ENCODE measurements around the gene CCDC148.

Gene CCDC148

DNA sequence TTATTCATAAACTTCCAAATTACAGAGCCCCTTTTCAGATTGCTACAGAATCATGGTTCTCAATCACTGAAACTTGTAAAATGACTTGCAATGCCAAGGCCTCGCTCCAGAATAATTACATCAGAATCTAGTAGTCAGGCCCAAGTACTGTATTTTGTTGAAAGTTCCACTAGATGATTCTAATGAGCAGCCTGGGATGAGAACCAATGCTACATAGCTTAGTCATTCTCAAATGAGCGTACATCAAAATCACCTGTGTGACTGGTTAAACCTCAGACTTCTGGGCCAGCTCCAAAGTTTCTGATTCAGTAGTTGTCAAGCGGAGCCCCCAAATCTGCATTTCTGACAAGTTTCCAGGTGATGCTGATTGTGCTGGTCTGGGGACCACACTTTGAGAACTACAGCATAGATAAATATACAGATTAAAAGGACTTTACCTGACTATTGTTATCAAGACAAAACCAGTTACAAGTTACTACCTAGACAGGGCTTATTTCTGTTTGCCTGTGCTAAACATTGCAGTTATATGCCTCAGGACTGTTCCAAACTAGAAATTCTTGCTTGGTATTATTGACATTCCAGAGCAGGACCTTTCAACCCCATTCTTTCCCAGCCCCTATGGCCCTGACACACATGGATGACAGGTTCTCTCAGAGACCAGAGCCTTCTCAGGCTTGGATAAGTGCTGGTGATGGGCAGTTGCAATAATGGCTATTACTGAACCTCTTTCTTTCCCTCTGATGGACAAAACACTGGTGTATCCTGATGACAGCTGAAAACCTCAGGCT lies 271.8 kb downstream of the CCDC148 start:
- no peaks in the 10 kb centered on the region for H3K9me2 ChIP-seq (ENCODE audit: low read depth, low read length)
- no peaks in the 10 kb centered on the region for H3K36me3 ChIP-seq (ENCODE audit: insufficient read depth, low read length)
- H3K79me2 ChIP-seq (ENCODE audit: insufficient read depth, low read length): no peaks in the 10 kb centered on the region
- no peaks in the 10 kb centered on the region for H3K4me1 ChIP-seq (ENCODE audit: insufficient read depth, low read length, severe bottlenecking)
- no peaks in the 10 kb centered on the region for H3K27me3 ChIP-seq (ENCODE audit: insufficient read depth, low read length)
- TF ChIP-seq EZH2 (IDR thresholded peaks at IDR 0.05; ENCODE audit: borderline replicate concordance, low read length): no peak
- TF ChIP-seq, protein P1, sequence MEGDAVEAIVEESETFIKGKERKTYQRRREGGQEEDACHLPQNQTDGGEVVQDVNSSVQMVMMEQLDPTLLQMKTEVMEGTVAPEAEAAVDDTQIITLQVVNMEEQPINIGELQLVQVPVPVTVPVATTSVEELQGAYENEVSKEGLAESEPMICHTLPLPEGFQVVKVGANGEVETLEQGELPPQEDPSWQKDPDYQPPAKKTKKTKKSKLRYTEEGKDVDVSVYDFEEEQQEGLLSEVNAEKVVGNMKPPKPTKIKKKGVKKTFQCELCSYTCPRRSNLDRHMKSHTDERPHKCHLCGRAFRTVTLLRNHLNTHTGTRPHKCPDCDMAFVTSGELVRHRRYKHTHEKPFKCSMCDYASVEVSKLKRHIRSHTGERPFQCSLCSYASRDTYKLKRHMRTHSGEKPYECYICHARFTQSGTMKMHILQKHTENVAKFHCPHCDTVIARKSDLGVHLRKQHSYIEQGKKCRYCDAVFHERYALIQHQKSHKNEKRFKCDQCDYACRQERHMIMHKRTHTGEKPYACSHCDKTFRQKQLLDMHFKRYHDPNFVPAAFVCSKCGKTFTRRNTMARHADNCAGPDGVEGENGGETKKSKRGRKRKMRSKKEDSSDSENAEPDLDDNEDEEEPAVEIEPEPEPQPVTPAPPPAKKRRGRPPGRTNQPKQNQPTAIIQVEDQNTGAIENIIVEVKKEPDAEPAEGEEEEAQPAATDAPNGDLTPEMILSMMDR (IDR thresholded peaks at IDR 0.05; ENCODE audit: low read length): no peak
- no peaks in the 10 kb centered on the region for H3K9me3 ChIP-seq (ENCODE audit: low read length)
- no peak overlapping the region for H2AFZ ChIP-seq (ENCODE audit: low read length)
- no peak overlapping the region for H3K4me2 ChIP-seq (ENCODE audit: low read length)
- H3K9ac ChIP-seq (ENCODE audit: low read length): no peak overlapping the region
- H3K27ac ChIP-seq (ENCODE audit: low read depth, low read length, poor library complexity, severe bottlenecking): no peak overlapping the region
- H3K4me3 ChIP-seq (ENCODE audit: low read depth, low read length, poor library complexity, severe bottlenecking): no peak overlapping the region
- no peaks in the 10 kb centered on the region for H4K20me1 ChIP-seq (ENCODE audit: insufficient read depth, low read length)
- no peaks in the 10 kb centered on the region for H3F3A ChIP-seq (ENCODE audit: insufficient read depth, low read length)

GRCh38 chr2:158184001-158184400 lies 272.6 kb downstream of the CCDC148 start:
- no peak overlapping the region for H3K4me3 ChIP-seq (ENCODE audit: low read depth, low read length, poor library complexity, severe bottlenecking)
- no peaks in the 10 kb centered on the region for H3F3A ChIP-seq (ENCODE audit: insufficient read depth, low read length)
- no peaks in the 10 kb centered on the region for H3K4me1 ChIP-seq (ENCODE audit: insufficient read depth, low read length, severe bottlenecking)
- no peak for TF ChIP-seq EZH2 (IDR thresholded peaks at IDR 0.05; ENCODE audit: borderline replicate concordance, low read length)
- TF ChIP-seq, protein P1 (IDR thresholded peaks at IDR 0.05; ENCODE audit: low read length): no peak
- no peaks in the 10 kb centered on the region for H3K9me3 ChIP-seq (ENCODE audit: low read length)
- no peak overlapping the region for H2AFZ ChIP-seq (ENCODE audit: low read length)
- no peaks in the 10 kb centered on the region for H3K36me3 ChIP-seq (ENCODE audit: insufficient read depth, low read length)
- no peaks in the 10 kb centered on the region for H3K9me2 ChIP-seq (ENCODE audit: low read depth, low read length)
- H3K4me2 ChIP-seq (ENCODE audit: low read length): no peak overlapping the region
- H4K20me1 ChIP-seq (ENCODE audit: insufficient read depth, low read length): no peaks in the 10 kb centered on the region
- H3K27ac ChIP-seq (ENCODE audit: low read depth, low read length, poor library complexity, severe bottlenecking): no peak overlapping the region
- H3K9ac ChIP-seq (ENCODE audit: low read length): no peak overlapping the region
- H3K27me3 ChIP-seq (ENCODE audit: insufficient read depth, low read length): no peaks in the 10 kb centered on the region
- H3K79me2 ChIP-seq (ENCODE audit: insufficient read depth, low read length): no peaks in the 10 kb centered on the region

DNA sequence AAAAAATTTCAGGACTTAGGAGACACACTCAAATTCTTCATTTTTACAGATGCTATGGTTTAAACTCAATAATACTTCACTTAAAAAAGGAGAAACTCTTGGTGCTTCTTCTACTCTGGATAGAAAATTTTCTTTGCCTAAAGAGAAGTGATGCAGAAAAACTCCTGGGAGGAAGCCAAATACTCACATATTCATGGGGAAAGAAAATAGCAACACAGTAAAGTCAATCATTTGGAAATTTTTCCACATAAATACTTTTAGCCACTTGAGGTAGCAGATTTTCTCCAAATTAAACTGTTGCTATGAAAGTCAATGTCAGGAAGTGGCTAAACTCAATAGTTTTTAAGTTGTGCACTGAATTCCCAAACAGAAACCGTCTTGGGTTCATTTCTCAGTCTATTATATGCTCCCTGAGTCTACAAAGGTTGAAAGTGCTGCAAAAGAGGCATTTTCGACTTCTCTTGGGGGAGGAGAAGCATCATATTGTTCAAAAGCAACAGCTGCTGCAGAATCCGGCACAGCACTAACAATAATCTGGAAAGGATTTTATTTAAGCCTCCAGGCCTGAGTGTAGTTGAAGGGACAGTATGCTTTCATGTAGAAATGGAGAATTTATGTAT lies 273.8 kb downstream of the CCDC148 start:
- H2AFZ ChIP-seq (ENCODE audit: low read length): no peak overlapping the region
- H3K36me3 ChIP-seq (ENCODE audit: insufficient read depth, low read length): no peaks in the 10 kb centered on the region
- H3K4me2 ChIP-seq (ENCODE audit: low read length): no peak overlapping the region
- H3K9me2 ChIP-seq (ENCODE audit: low read depth, low read length): no peaks in the 10 kb centered on the region
- H3K27me3 ChIP-seq (ENCODE audit: insufficient read depth, low read length): no peaks in the 10 kb centered on the region
- TF ChIP-seq, protein P1 (IDR thresholded peaks at IDR 0.05; ENCODE audit: low read length): no peak
- TF ChIP-seq EZH2 (IDR thresholded peaks at IDR 0.05; ENCODE audit: borderline replicate concordance, low read length): no peak
- no peaks in the 10 kb centered on the region for H3K79me2 ChIP-seq (ENCODE audit: insufficient read depth, low read length)
- no peak overlapping the region for H3K27ac ChIP-seq (ENCODE audit: low read depth, low read length, poor library complexity, severe bottlenecking)
- H3K9ac ChIP-seq (ENCODE audit: low read length): no peak overlapping the region
- H3F3A ChIP-seq (ENCODE audit: insufficient read depth, low read length): no peaks in the 10 kb centered on the region
- H3K4me1 ChIP-seq (ENCODE audit: insufficient read depth, low read length, severe bottlenecking): no peaks in the 10 kb centered on the region
- no peaks in the 10 kb centered on the region for H3K9me3 ChIP-seq (ENCODE audit: low read length)
- H3K4me3 ChIP-seq (ENCODE audit: low read depth, low read length, poor library complexity, severe bottlenecking): no peak overlapping the region
- H4K20me1 ChIP-seq (ENCODE audit: insufficient read depth, low read length): no peaks in the 10 kb centered on the region
